Heart right ventricle (tissue), 16 donors: ENCODE measurements around the gene WFDC8. TPM values are rescaled to one million over a fixed set of nuclear protein-coding genes. Genes with fewer than 3 reads are reported as not detected.

Experiments
- ATAC-seq, 8 donors: fragments of 200-7000 bp; cut with Tn5 transposase; one replicate each; pipeline ENCODE4 v1.9.1; 2020; ENCODE audit warnings: mild to moderate bottlenecking in 8 of 8, moderate library complexity in 8 of 8, moderate number of reproducible peaks in 1 of 8
- DNase-seq, 2 donors: peaks; one replicate each; pipeline ENCODE4 v3.0.0-alpha.2; 2020
- H3K27ac ChIP-seq, 10 donors: fragments of 200-600 bp; sonication (generic) in 2 of 10; one replicate each; pipeline versions ENCODE4 v1.5.0 to v1.8.0; 2020 to 2022; ENCODE audit warnings: mild to moderate bottlenecking in 3 of 10
- H3K27me3 ChIP-seq, 7 donors: fragments of 200-600 bp; one replicate each; pipeline ENCODE4 v1.8.0; 2021 to 2022; ENCODE audit warnings: mild to moderate bottlenecking in 2 of 7
- H3K36me3 ChIP-seq, 9 donors: fragments of 200-600 bp; sonication (generic) in 1 of 9; one replicate each; pipeline versions ENCODE4 v1.5.0 to v1.8.0; 2020 to 2022; ENCODE audit warnings: mild to moderate bottlenecking in 2 of 9
- H3K4me1 ChIP-seq, 9 donors: fragments of 200-600 bp; sonication (generic) in 1 of 9; one replicate each; pipeline versions ENCODE4 v1.5.0 to v1.8.0; 2020 to 2022; ENCODE audit warnings: mild to moderate bottlenecking in 4 of 9
- H3K4me3 ChIP-seq, 10 donors: fragments of 200-600 bp; sonication (generic) in 2 of 10; one replicate each; pipeline versions ENCODE4 v1.5.0 to v1.8.0; 2020 to 2022; ENCODE audit warnings: mild to moderate bottlenecking in 7 of 10, moderate library complexity in 2 of 10
- H3K9me3 ChIP-seq, 11 donors: fragments of 200-600 bp in 10 of 11; sonication (generic) in 2 of 11; one replicate each; pipeline versions ENCODE4 v1.5.0 to v1.8.0; 2013 to 2022; ENCODE audit warnings: mild to moderate bottlenecking in 2 of 11, control low read depth in 1 of 11, moderate library complexity in 1 of 11
- CTCF ChIP-seq, 9 donors: fragments of 200-600 bp; sonication (generic) in 2 of 9; IDR thresholded peaks; one replicate each; pipeline versions ENCODE4 v1.5.0 to v1.8.0; 2021 to 2022; ENCODE audit warnings: antibody characterized with exemption in 9 of 9, mild to moderate bottlenecking in 5 of 9, moderate library complexity in 1 of 9
- WGBS, 2 donors: extraction: QIAGEN DNeasy Blood & Tissue Kit; methylation state at CpG; one replicate each; pipeline ENCODE4 v1.1.7; 2013; ENCODE audit warnings: inconsistent platforms in 1 of 2; 5-methylcytosine and 5-hydroxymethylcytosine counted together
- intact Hi-C, 10 donors: fragments of 100-400 bp; cut with DNase I; formaldehyde crosslinking; loops; one replicate each; pipeline versions ENCODE4 v1.11.1 to v1.14.2; 2022
- polyA plus RNA-seq, 2 donors: library from polyadenylated mRNA; stranded (reverse); fragments of 200-250 nt; gene quantifications; one replicate each; pipeline ENCODE4 v1.2.3, GENCODE V29; 2013
- total RNA-seq, 10 donors: library from RNA; stranded (reverse); fragmentation: NEBNext Ultra II Directional in 3 of 10; extraction: Animal tissue kit (Norgen Biotek cat#: 25700) in 3 of 10; gene quantifications; one replicate each; pipeline versions ENCODE4 v1.2.1 to v1.2.4, GENCODE V29; 2021 to 2023
- donor health status: Arrhythmogenic right ventricular cardiomyopathy.
- donor health status: ischemic (EF 13 %, LVEDD 7.1; RV severe dilation, severe dysfunction).
- donor health status: healthy with polysubstance abuse.
- donor health status: DM: no; HTN: yes; CAD: no.
- donor health status: DM: no; HTN: no; CAD: no.
- donor health status: ischemic (EF 25% LVEDD 6.9; RV normal size, moderate dysfunction).
- donor health status: ischemic (EF 25% LVEDD 5.7; RV mildly dilated, moderate dysfunction).
- donor health status: healthy.
- donor health status: DM: yes; HTN: yes; CAD: no.
- donor health status: Ischemic cardiomyopathy.
- donor health status: ischemic (EF 35%, LVEDD 5.7; RV mildly dilated, moderate dysfunction).
- donor health status: nonischemic (EF 11% LVEDD 7.7; RV severe dilation, severe dysfunction).
- donor health status: DM: yes; HTN: yes; CAD: no.
- donor health status: PGD.
- donor health status: ischemic (EF 29% LVEDD 5.4; RV normal size, mild dysfunction).
- donor health status: nonischemic (EF 23%, LVEDD 6.1; RV moderate dilation, normal function).

WFDC8 gene
- total and polyA plus RNA-seq, 12 donors: not detected

- no peak for TF ChIP-seq CTCF (IDR thresholded peaks at IDR 0.05)
- Histone ChIP-seq H3K27ac (no peak overlapping the region), H3K4me3 (no peak overlapping the region), H3K36me3 (no peaks in the 10 kb centered on the region), H3K9me3 (no peaks in the 10 kb centered on the region), H3K4me1 (no peaks in the 10 kb centered on the region), H3K27me3 (peaks cover 0 to 39% (median 18%) of the 10 kb centered on the region in 7 donors)
- DNase-seq (no peak), ATAC-seq (no peak)
- 68 to 72% methylated on average over 7 of the region's 7 CpGs for WGBS, 2 donors
- intact Hi-C loops: no loop called here
Observed at GRCh38 chr20:45508068-45508886, 70.8 kb downstream of the WFDC8 start.

- Histone ChIP-seq H3K27ac (no peak overlapping the region), H3K27me3 (peaks cover 0 to 36% (median 11%) of the 10 kb centered on the region in 7 donors), H3K36me3 (no peaks in the 10 kb centered on the region), H3K4me3 (no peak overlapping the region), H3K9me3 (no peaks in the 10 kb centered on the region), H3K4me1 (no peaks in the 10 kb centered on the region)
- DNase-seq (no peak), ATAC-seq (no peak)
- 83% methylated on average over 5 of the region's 5 CpGs for WGBS, 2 donors
- intact Hi-C loops: no loop called here
- TF ChIP-seq CTCF (IDR thresholded peaks at IDR 0.05): no peak
Observed at GRCh38 chr20:45507011-45507820, 71.9 kb downstream of the WFDC8 start.

- intact Hi-C loops: no loop called here
- no peak for TF ChIP-seq CTCF (IDR thresholded peaks at IDR 0.05)
- H3K36me3 ChIP-seq: no peaks in the 10 kb centered on the region
- no peaks in the 10 kb centered on the region for H3K9me3 ChIP-seq
- H3K27me3 ChIP-seq: peaks cover 0 to 31% (median 11%) of the 10 kb centered on the region in 7 donors
- 68 to 77% methylated on average over 2 of the region's 2 CpGs for WGBS, 2 donors
- no peak overlapping the region for H3K4me3 ChIP-seq
- H3K27ac ChIP-seq: no peak overlapping the region
- H3K4me1 ChIP-seq: peaks cover 0 to 4% (median 0%) of the 10 kb centered on the region in 9 donors
- DNase-seq (no peak), ATAC-seq (no peak)
Observed at GRCh38 chr20:45506398-45506797, 72.7 kb downstream of the WFDC8 start.

- DNase-seq: no peak
- Histone ChIP-seq H3K4me1 (peaks cover 0 to 4% (median 0%) of the 10 kb centered on the region in 9 donors), H3K4me3 (no peak overlapping the region), H3K27ac (no peak overlapping the region), H3K36me3 (no peaks in the 10 kb centered on the region), H3K27me3 (peaks cover 0 to 52% (median 31%) of the 10 kb centered on the region in 7 donors), H3K9me3 (no peaks in the 10 kb centered on the region)
- TF ChIP-seq CTCF (IDR thresholded peaks at IDR 0.05): no peak
- WGBS, 2 donors: 39 to 56% methylated on average over 2 of the region's 2 CpGs
- intact Hi-C loops: no loop called here
- ATAC-seq: no peak
Observed at GRCh38 chr20:45503403-45503802, 75.7 kb downstream of the WFDC8 start.
